SU-DHL-6 (cell line): ENCODE data around the gene TSHZ2.

ENCODE experiments used
- H2AFZ ChIP-seq: fragments of 200-600 bp; sonication (generic); 2 replicates; pipeline ENCODE4 v1.6.1; 2014; ENCODE audit warnings: low read depth, mild to moderate bottlenecking, moderate library complexity, mixed read lengths, antibody characterized with exemption, low read length; ENCODE audit not compliant: severe bottlenecking
- H3F3A ChIP-seq: fragments of 200-600 bp; shearing (Covaris generic); 2 replicates; pipeline ENCODE4 v1.6.0; 2016; ENCODE audit warnings: antibody characterized with exemption, mild to moderate bottlenecking; ENCODE audit not compliant: insufficient read depth
- H3K27ac ChIP-seq: fragments of 200-600 bp; sonication (generic); 2 replicates; pipeline ENCODE4 v1.5.1; 2016; ENCODE audit warnings: low read depth, mild to moderate bottlenecking, low read length, moderate library complexity, mixed read lengths
- H3K27me3 ChIP-seq: fragments of 200-600 bp; sonication (generic), shearing (Covaris generic); 2 replicates; pipeline ENCODE4 v1.6.0; 2014; ENCODE audit warnings: mild to moderate bottlenecking, low read length
- H3K36me3 ChIP-seq: fragments of 200-600 bp; sonication (generic); 2 replicates; pipeline ENCODE4 v1.6.1; 2014; ENCODE audit warnings: mild to moderate bottlenecking, low read length, mixed read lengths
- H3K4me2 ChIP-seq: fragments of 300-600, 200-600 bp; shearing (Covaris generic), sonication (generic); 2 replicates; pipeline ENCODE4 v1.6.0; 2014; ENCODE audit warnings: low read length, low read depth, mild to moderate bottlenecking; ENCODE audit not compliant: poor library complexity, severe bottlenecking
- H3K4me3 ChIP-seq: fragments of 200-600 bp; sonication (generic); 2 replicates; pipeline ENCODE4 v1.5.1; 2014; ENCODE audit warnings: antibody characterized with exemption, low read length, mild to moderate bottlenecking, mixed read lengths; ENCODE audit not compliant: insufficient read depth, poor library complexity, severe bottlenecking
- H3K79me2 ChIP-seq: fragments of 200-600 bp; sonication (generic); 2 replicates; pipeline ENCODE4 v1.6.1; 2014; ENCODE audit warnings: mild to moderate bottlenecking, low read length, moderate library complexity; ENCODE audit not compliant: insufficient read depth
- H3K9ac ChIP-seq: fragments of 200-600 bp; sonication (generic); 2 replicates; pipeline ENCODE4 v1.7.0; 2014; ENCODE audit warnings: mild to moderate bottlenecking, low read length
- H3K9me2 ChIP-seq: fragments of 200-600 bp; sonication (generic); replicated peaks from 2 replicates; pipeline ENCODE4 v1.6.1; 2014; ENCODE audit warnings: low read length; ENCODE audit not compliant: insufficient read depth
- H3K9me3 ChIP-seq: fragments of 200-600 bp; sonication (generic); 2 replicates; pipeline ENCODE4 v1.6.1; 2014; ENCODE audit warnings: low read length, mixed read lengths; ENCODE audit not compliant: insufficient read depth
- H4K20me1 ChIP-seq: fragments of 200-600 bp; sonication (generic); 2 replicates; pipeline ENCODE4 v1.6.1; 2014; ENCODE audit warnings: low read depth, mild to moderate bottlenecking, antibody characterized with exemption, low read length, moderate library complexity, mixed read lengths
- CTCF ChIP-seq: fragments of 200-600 bp; sonication (generic); IDR thresholded peaks from one replicate; pipeline ENCODE4 v1.5.1; 2017; ENCODE audit warnings: antibody characterized with exemption, mild to moderate bottlenecking, low read length, moderate library complexity; ENCODE audit not compliant: insufficient read depth, poor library complexity, severe bottlenecking
- EZH2phosphoT487 ChIP-seq: fragments of 200-600 bp; sonication (generic), shearing (Covaris generic); conservative IDR thresholded peaks from 2 replicates; pipeline ENCODE4 v1.6.1; 2018; ENCODE audit warnings: mild to moderate bottlenecking, antibody characterized with exemption, low read length, moderate library complexity, mixed read lengths

TSHZ2 gene

GRCh38 chr20:53003420-53004154 lies 31.4 kb downstream of the TSHZ2 start:
- Histone ChIP-seq H4K20me1 (no peaks in the 10 kb centered on the region), H3F3A (peaks cover 44% of the 10 kb centered on the region), H3K9me3 (no peaks in the 10 kb centered on the region), H3K79me2 (no peaks in the 10 kb centered on the region), H2AFZ (peak overlapping the region; percentile 80), H3K4me3 (no peak overlapping the region), H3K4me2 (peak overlapping the region; percentile 94), H3K27me3 (no peaks in the 10 kb centered on the region), H3K27ac (peak overlapping the region; percentile 100), H3K9me2 (no peaks in the 10 kb centered on the region), H3K9ac (peak overlapping the region; percentile 66), H3K36me3 (no peaks in the 10 kb centered on the region)
- TF ChIP-seq EZH2phosphoT487 (no peak), CTCF (no peak)

- H3K4me3 ChIP-seq = no peak overlapping the region
- H2AFZ ChIP-seq = no peak overlapping the region
- H4K20me1 ChIP-seq = no peaks in the 10 kb centered on the region
- no peaks in the 10 kb centered on the region for H3K9me3 ChIP-seq
- TF ChIP-seq EZH2phosphoT487 = no peak
- no peak for TF ChIP-seq CTCF
- no peaks in the 10 kb centered on the region for H3K27me3 ChIP-seq
- H3K79me2 ChIP-seq = no peaks in the 10 kb centered on the region
- no peak overlapping the region for H3K9ac ChIP-seq
- H3K36me3 ChIP-seq = no peaks in the 10 kb centered on the region
- H3F3A ChIP-seq = peaks cover 39% of the 10 kb centered on the region
- H3K4me2 ChIP-seq = no peak overlapping the region
- H3K27ac ChIP-seq = no peak overlapping the region
- H3K9me2 ChIP-seq = no peaks in the 10 kb centered on the region
These were observed 32.2 kb downstream of the TSHZ2 start for GRCh38 chr20:53004267-53004813.

- Histone ChIP-seq H3K27me3 (no peaks in the 10 kb centered on the region), H2AFZ (no peak overlapping the region), H3K9me3 (no peaks in the 10 kb centered on the region), H3K36me3 (no peaks in the 10 kb centered on the region), H3K9me2 (no peaks in the 10 kb centered on the region), H3K4me3 (no peak overlapping the region), H3F3A (no peaks in the 10 kb centered on the region), H3K4me2 (no peak overlapping the region), H3K79me2 (no peaks in the 10 kb centered on the region), H3K9ac (no peak overlapping the region), H4K20me1 (no peaks in the 10 kb centered on the region), H3K27ac (no peak overlapping the region)
- TF ChIP-seq CTCF (no peak), EZH2phosphoT487 (no peak)
These were observed 38.0 kb downstream of the TSHZ2 start for GRCh38 chr20:53009979-53010735.
